ENCODE data around the gene OR6C6. TPM values are rescaled to one million over a fixed set of nuclear protein-coding genes. Genes with fewer than 3 reads are reported as not detected.

The OR6C6 gene
- total RNA-seq, 1 donor: not detected

GRCh38 chr12:55280991-55281390 is 15.4 kb downstream of the OR6C6 start:
- no peak for TF ChIP-seq CTCF (IDR thresholded peaks at IDR 0.05; ENCODE audit: insufficient read depth, low read length)
- H3K4me3 ChIP-seq (ENCODE audit: low read depth, low read length): no peak overlapping the region
- no peak for DNase-seq (ENCODE audit: low read depth)

GRCh38 chr12:55258303-55258702 is 38.1 kb downstream of the OR6C6 start:
- no peak for DNase-seq (ENCODE audit: low read depth)
- no peak for TF ChIP-seq CTCF (IDR thresholded peaks at IDR 0.05; ENCODE audit: insufficient read depth, low read length)
- H3K4me3 ChIP-seq (ENCODE audit: low read depth, low read length): no peak overlapping the region

GRCh38 chr12:55256831-55257230 is 39.5 kb downstream of the OR6C6 start:
- H3K4me3 ChIP-seq (ENCODE audit: low read depth, low read length): no peak overlapping the region
- no peak for DNase-seq (ENCODE audit: low read depth)
- TF ChIP-seq CTCF (IDR thresholded peaks at IDR 0.05; ENCODE audit: insufficient read depth, low read length): no peak

DNA sequence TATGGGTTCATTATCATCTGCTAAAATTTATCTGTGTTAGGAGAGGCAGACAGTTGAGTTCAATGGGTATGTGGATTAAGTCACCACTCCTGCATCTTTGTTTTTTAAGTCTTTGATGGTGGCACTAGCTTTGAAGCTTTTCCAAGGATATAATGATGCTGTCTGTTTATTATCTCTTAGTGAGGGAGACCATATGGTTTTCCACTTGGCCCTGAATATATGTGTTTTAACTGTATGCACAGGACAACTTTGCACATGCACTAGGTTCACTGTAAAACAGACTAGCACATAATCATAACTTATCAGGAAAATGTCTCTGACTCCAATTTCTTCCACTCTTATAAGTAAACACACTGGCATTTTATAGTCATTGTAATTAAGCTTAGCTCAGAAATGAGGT is 43.1 kb downstream of the OR6C6 start:
- no peak overlapping the region for H3K4me3 ChIP-seq (ENCODE audit: low read depth, low read length)
- no peak for TF ChIP-seq CTCF (IDR thresholded peaks at IDR 0.05; ENCODE audit: insufficient read depth, low read length)
- no peak for DNase-seq (ENCODE audit: low read depth)

- TF ChIP-seq CTCF (IDR thresholded peaks at IDR 0.05; ENCODE audit: insufficient read depth, low read length): no peak
- DNase-seq (ENCODE audit: low read depth): no peak
- no peak overlapping the region for H3K4me3 ChIP-seq (ENCODE audit: low read depth, low read length)
Measured at GRCh38 chr12:55250944-55251343, 45.4 kb downstream of the OR6C6 start.

DNA sequence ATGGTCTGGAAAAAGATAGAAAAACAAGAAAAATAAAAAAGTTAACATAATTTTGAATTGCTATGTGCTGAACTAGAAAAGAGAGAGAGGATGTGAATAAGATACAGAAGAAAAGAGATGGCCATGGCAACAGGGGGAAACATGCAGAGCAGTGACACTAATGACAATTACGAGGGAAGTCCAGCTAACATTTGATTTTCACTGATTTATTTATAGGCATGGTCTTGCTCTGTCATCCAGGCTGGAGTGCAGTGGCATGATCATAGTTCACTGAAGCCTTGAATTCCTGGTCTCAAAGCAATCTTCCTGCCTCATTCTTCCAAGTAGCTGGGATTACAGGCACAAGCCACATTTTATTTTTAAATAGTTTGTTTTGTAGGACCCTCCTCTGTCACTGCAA is 50.2 kb downstream of the OR6C6 start:
- no peak for TF ChIP-seq CTCF (IDR thresholded peaks at IDR 0.05; ENCODE audit: insufficient read depth, low read length)
- no peak for DNase-seq (ENCODE audit: low read depth)
- no peak overlapping the region for H3K4me3 ChIP-seq (ENCODE audit: low read depth, low read length)

DNA sequence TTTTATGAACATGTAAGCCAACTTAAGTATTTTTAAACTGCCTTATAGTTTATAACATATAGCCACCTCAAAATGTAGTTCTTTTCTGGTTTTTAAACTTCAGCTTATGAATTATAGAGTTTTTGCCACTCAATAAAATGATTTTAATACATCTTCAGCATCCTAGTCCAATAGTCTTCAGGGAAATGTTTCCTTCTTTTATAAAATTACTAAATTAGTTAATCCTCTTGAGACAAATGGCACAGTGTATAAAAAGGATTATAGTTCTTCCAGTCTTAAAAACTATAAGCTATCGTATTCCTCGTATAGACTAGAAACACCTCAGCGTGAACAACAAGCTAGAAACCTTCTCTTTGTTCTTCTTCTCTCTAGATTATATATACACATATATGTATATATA is 52.1 kb downstream of the OR6C6 start, which contains the start of gene OR6C74:
TSS of gene OR6C74 (plus strand) at position 301 of the 400 bp plus-strand sequence. CDS start 2,679 bp downstream, outside the sequence.
- TF ChIP-seq CTCF (IDR thresholded peaks at IDR 0.05; ENCODE audit: insufficient read depth, low read length): no peak
- no peak for DNase-seq (ENCODE audit: low read depth)
- no peak within 1 kb of the TSS for H3K4me3 ChIP-seq (ENCODE audit: low read depth, low read length)
